Globus pallidus (tissue), 1 donor: ENCODE results near the gene GPR55.
A peak's percentile ranks its signal among the peaks of the same experiment; 100 is the strongest.

Experiments used
- DNase-seq: peaks from one replicate; pipeline ENCODE4 v3.0.0-alpha.2; 2015; ENCODE audit warnings: low spot score

The GPR55 gene

DNA sequence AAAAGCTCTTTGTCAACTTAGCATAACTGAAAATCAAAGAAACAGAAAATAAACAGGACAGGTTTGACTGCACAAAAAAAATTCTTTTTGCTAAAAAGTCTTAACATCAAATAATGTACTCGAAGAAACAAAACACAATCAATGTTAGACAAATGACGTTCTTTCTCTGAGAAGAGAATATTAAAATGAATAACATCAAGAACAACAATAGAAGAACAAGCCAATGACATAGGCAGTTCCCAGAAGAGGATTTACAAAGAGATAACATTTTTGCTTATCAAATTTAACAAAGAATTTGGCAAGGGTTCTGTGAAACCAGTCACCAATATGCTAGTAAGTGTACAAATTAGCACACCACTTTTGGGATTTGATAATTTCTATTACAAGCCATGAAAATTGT, 5.8 kb downstream of the GPR55 start:
- DNase-seq: no peak

DNA sequence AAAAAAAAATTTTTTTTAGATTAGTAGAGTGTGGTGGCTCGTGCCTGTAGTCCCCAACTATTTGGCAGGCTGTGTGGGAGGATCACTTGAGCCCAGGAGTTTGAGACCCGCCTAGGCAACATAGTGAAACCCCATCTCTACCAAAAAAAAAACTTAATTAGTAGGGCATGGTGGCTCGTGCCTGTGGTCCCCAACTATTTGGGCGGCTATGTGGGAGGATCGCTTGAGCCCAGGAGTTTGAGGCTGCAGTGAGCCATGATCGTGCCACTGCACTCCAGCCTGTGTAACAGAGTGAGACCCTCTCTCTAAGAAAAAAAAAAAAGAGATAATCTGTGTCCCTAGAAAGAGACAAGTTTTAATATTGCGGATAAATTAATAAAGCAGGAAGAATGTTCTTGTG, 8.8 kb downstream of the GPR55 start:
- no peak for DNase-seq

DNA sequence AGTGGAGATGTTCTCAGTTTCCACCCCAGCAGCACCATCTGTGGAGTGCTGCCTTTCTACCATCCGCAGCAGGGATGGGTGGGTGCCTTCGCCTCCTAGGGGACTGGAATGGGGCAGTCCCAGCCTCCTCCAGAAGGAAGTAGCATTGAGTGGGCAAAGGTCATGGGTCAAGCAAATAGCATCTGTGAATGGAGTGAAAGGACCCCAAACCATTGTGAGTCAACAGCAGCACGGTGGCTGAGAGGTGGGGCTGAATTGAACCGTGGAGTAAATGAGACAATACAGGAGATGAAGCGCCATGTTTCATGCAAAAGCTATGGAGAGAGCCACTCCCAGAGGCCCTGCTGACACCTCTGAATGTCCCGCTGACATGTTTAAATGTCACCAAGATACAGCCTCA, 9.7 kb downstream of the GPR55 start:
- DNase-seq: no peak

DNA sequence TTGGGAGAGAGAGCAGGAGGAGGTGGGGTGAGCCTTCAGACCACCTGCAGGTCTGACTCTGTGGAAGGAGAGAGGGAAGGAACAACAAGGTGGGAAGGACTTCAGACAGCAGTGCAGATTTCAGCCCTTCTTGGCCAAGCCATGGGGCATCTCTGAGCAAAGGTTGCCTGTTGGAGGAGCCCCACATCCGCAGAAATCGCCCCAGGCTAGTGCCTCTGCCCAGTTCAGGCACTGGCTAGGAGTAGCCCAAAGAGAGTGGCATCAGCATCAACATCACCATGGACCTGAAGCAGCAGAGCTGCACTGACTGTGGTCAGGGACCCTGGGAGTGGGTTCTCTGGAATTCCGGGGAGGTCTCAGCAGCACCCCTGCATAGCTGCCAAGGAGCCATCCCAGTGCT, 10.2 kb downstream of the GPR55 start:
- DNase-seq: no peak

DNA sequence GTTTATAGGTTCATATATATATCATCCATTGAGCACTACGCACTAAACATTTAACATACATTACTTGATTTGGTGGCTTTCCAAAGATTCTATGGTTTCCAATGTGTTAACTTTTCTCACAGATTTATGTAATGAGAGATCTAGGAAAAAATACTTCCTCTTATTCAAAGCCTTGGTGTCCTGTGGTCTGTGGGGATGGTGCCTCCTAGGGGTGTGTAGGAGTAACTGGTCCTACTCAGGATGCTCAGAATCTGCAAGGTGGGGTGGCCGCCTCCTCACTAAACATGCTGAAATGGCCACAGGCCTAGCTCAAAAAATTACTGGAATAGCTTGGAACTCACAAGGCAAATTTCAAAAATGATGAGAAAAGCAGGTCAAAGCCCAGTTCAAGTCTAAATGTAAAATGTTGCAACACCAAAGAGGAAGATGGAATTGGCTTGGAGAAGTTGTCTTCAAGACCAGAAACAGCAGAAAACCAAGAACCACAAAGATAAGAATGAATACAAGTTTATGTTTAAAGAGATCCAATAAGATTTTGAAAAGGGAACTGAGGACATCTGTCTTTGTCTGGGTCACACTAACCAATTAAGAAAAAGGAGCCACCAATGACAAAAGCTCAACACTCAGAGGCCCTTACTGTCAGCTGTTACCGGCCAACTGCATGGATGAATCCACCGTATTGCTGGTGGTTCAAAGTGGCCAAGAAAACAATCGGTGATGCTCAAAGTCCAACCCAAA, 11.5 kb downstream of the GPR55 start:
- peak; percentile 23 for DNase-seq

DNA sequence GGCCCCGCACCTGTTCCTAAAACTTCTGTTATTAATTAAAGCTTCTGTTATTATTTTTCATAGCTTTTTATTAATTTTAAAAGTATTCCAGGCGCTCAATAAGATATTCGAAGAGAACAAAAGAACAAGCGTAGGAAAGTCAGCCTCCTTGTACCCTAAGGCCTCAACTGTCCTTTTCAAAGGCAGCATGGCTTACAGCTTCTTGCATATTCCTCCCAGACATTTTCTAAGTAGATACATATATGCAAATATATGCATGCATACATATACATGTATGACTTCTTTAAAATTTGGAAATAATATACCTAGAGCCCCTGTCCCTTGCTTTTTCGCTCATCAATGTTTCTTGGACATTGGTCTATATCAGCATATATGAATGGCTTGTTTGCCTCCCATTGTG, 12.3 kb downstream of the GPR55 start:
- no peak for DNase-seq

DNA sequence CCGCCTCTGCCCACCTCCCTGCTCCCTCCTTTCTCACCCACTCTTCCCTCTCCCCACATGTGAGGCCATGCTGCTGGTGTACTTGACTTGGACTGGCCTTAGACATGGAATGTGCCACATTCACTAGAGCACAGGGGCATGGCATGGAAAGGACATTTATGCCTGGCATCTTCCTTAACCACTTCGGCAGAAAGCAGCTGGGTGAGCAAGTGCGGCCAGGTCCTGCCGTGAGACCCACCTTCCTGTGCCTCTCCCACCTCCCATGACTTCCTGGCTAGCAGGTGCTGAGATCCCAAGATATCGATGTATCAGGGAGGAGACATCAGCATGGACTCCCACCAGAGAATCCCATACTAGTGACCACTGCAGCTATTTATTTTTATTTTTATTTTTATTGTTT, 13.0 kb downstream of the GPR55 start:
- DNase-seq: no peak

DNA sequence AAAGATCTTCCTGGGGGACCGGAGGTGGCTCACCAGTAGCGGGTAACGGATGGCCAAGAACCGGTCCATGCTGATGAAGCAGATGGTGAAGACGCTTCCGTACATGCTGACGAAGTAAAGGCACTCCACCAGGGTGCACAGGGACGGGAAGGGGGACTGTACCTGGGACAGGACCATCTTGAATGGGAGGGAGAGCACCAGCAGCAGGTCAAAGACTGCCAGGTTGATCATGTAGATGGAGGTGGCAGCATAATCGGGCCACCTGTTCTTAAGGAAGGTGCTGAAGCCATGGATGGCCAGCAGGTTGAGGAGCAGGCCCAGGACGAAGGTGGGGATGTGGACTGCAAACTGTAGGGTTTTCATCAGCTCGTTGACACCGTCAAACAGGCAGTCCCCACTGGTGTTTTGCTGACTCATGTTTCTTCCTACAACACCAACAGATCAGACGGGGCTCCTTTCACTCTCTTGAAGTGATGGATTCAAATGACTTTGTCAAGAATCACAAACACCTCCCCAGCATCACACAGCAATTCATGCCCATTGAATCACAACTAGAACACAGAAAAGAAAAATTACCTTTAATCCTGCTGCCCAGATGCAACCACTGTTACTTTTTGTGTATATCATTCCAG, 14.4 kb downstream of the GPR55 start:
- DNase-seq: no peak

DNA sequence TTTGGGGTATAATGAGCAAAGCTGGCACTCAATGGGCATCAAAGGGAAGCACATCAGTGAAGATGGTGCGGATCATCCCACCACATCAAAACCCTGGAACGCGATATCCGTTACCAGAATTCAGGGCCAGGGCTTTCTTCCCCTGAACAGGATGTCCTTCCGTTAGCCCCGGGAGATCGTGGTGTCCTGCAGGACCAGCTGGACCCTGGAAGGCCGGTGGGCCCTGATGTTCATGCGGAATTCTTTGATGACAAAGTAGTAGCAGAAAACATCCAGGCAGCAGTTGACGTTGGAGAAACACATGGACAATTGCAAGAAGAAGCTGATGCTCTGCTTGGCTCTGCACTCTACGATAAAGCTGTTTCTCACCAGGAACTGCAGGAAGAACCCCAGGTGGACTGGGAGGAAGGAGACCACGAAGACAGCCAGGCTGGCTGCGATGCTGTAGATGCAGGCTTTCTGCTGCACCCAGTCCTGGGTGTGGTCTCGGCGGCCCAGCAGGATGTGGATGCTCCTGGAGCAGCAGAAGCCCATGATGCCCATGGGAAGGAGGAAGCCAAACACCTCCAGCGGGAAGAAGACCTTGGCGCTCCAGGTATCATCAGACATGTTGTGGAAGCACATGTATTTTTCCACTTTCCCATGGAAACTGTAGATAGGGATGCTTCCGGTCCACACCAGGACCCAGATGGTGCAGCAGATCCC, 15.0 kb downstream of the GPR55 start:
- DNase-seq: no peak

DNA sequence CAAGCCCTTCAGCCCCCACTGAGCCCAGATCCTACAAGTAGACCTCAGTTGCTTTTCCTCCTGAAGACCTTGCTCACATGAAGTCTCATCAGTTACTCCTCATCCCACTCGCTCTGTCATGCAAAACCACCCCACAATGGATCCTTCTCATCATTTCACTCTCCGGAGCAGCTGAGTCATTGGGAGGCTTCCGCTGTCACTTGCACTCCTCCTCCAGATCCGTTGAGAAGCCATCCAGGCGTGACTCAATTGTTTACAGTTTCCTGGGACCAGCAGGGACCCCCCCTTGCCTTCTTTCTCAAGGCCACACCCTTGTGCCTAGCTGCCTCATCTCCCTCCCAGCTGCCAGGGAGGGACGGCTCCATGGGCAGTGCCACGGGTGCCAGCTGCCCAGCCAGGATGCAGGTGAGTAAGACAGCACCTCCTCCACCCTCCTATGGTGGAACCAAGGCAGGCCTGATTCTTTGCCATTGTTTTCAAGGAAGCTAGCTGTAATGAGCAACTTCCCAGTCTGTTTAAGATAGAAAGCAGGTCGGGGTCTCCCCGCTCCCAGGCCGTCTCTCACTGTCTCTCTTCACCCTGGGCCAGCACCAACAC, 16.3 kb downstream of the GPR55 start:
- no peak for DNase-seq

DNA sequence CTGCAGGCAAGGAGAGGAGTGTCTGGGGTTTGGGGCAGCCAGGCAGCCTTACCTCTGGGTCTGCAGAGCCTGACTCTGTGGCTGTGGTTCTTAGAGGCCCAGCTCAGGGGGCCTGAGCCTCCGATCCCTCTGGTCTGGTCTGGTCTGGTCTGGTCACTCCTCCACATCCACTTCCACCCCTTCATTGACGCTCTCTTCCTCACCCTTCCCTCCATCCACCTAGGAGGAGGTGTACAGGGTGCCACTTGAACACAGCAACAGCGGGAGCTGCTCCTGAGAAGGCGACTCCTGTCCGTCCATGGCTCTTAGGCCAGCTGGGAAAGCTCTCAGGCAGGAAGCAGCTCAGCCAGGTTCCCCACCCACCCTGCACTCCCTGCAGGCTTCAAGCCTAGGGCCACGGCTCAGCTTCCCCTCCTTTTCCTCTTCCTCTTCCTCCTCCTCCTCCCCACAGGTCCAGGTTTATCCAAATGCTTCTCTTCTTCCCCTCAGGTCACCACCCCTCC, 16.9 kb downstream of the GPR55 start:
- DNase-seq: no peak

DNA sequence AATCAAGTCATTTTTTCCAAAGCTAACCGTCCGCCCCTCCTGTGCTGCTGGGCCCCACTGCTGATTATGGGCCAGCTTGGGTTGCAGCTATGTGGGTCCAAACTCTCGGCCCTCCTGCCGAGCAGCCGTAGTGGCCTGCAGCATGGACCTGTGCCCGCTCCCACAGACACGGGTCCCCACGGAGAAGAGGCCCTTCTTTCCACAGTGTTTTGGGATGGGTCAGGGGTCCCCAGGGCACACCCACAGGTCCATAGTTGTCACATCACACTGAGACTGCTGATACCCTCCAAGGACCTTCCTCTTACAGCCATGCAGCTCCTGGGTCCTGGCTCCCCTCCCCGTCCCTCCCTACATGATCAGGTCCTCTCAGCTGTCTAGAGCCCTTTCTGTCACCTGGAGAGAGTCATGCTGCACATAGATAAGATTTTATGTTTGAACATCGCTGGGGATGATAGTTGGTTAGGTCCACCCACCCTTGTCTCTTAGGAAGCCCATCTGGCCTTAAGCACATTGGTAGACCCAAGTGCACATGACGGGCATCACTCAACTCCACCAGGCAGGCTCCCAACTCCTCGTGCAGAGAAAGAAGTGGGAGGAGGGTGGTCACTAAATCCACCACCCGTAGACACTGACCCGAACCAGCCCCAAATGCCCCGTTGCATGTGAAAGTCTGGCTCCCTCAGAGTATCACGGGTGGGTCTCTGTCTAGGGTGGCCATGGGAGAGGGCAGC, 17.5 kb downstream of the GPR55 start:
- DNase-seq: no peak

DNA sequence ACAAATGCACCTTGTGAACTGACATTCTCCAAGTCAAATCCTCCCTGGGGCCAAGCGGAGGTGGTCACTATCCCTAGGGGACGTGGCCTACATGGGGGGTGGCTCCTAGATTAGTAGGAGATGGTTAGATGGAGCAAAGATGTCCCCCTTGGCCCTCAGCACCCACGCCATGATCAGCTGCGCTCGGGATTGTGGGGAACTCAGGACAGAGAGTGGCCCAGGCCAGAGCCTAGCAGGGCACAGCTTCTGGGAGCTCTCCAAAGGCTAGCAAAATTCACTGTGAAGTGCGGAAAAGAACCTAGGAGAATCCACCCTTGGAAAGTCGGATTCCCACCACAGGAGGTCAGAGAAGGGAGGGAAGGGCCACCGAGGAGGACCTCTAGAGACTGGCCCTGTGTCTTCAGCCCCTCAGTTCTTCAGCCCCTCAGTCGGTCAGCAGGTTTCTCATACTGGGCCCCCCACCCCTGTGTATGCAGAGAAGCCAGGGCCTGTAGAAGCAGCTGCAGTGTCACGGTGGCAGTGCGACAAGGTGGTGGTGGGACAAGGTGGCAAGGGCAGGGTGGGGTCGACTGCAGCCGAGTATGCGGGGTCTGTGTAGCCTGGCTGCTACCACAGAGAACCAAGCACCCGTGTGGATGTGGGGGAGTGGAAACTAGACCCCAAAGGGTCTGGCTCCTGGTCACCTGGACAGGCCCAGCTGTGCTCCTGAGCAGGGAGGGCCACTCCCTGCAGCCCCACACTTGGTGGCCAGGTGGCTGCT, 18.4 kb downstream of the GPR55 start:
- DNase-seq: no peak

DNA sequence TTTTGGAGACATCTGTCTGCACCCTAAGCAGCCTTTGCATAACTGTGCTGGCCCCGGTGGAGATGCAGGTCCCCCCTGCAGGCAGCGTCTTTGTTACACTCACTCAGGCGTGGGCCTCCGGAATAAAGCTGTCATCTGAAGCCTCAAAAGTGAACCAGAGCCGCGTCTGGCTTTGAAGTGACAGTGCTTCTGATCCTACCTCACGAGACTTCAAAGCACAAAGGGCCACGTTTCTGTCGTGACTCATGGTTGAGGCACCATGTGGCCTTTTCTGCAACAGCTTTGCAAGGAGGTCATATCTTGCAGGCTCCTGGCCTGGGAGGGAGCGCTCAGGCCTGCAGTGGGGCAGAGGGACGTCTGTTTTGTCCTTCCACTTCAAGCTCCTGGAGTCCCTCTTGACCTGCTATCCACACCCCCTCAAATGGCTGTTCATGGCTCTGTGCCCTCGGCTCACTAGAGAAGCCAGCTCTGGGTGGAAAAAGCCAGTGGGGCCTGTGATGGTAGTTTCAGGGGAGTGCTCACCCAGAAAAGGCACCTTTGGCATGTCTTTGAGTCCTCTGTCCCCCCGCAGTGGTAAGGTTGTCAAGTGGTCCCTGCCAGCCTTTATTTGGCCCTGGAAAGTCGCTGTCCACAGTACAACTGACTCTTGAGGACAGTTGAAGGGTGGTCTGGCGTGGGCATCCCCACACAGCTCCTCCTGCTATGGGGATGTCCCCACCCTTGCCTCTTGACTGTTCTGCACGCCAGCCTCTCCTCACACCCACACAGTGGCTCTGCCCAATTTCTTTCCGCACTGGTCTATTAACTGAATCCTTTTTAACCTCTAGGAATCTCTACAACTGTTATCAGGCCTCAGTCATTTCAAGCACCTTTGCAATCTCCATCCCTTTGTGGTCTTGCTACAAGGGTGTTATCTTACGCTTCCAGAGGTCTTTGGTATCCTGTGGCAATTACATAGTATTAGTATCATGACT, 19.3 kb downstream of the GPR55 start:
- DNase-seq: no peak

DNA sequence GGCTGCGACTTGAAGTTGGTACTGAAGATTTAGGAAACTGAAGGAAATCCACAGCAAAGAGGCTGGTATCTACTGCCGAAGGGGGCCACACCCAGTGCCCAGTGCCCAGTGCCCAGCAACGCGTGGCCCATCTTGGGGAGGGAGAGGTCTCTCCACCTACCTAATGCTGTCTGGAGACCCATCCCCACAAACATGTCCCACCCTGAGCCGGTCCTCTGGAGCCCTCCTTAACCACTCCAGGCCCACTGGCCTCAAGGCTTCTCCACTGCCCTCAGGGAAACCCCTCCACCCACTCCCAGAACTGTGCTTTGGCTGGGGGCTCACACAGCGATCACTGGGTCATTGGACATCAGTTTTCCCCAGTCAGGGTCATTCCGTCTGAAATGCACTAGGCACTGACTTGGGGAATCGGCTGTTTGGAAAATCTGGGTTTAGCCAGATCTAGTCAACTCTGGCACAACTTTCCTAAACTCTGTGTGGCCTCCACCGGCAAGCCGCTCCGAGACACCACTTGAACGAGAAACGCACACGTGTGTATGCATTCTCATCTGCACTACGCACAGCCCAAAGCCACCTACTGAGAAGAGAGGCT, 20.1 kb downstream of the GPR55 start:
- DNase-seq: no peak

DNA sequence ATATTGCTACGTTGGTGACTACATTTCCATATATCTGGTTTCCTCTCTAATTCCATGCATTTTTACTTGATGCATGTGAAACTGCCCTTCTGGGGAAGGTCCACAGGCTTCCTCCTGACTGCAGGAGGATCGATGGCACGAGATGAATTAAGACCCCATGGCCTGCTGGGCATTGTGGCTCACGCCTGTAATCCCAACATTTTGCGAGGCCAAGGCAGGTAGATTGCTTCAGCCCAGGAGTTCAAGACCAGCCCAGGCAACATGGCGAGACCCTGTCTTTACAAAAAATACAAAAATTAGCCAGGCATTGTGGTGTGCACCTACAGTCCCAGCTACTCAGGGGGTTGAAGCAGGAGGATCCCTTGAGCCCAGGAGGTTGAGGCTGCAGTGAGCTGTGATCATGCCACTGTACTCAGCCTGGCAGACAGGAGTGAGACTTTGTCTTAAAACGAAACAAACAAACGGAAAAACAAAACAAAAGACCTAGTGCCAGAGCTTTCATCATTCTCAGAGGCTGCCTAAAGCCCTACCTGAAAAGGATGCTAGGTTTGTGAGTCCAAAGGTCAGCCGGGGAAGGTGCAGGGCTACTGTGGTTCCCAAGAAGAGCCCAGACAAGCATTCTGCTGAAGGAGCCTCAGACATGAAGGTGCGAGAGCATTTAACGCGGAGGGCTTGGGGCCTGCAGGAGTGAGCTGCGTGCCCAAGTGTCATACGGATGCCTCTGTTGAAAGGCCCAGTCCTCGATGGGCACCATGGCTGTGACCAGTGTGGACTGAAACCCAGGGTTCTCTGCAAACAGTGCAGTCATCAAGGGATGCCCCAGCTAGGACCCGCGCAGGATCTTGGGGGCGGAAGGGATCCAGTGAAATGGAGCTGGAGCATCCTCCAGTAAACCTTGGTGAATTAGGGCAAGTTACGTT, 21.6 kb downstream of the GPR55 start:
- DNase-seq: no peak

DNA sequence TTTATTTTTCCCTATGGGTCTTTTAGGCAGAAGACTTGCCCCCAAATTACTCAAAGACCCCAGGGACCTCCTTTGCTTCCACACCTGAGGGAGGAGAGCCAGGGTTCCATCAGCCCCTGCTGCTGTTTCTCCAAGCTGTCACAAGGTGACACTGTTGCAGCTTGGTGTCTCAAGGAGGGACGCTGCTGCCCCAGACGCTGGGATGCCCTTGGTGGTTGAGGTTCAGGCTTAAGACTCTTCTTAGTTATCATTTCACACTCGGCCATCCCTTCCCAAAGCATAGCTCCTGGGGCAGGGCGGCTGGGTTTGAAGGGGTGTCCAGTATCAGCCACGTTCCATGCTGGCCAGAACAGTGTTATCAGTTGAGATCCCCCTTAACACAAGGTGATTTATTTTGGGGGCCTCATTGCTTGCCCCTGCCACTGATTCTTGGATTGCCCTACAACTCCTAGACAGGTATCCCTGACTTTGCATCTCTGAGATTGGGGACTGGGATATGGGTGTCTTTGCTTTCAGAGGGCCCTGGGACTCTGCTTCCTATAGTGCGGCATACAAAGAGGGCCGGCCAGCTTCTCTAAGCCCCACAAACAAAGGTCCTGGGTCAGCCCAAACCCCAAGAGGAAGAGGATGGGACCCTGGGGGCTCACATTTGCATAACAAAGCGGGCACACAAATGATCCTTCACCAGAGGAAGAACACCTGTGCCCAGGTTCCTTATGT, 22.7 kb downstream of the GPR55 start:
- DNase-seq: no peak

DNA sequence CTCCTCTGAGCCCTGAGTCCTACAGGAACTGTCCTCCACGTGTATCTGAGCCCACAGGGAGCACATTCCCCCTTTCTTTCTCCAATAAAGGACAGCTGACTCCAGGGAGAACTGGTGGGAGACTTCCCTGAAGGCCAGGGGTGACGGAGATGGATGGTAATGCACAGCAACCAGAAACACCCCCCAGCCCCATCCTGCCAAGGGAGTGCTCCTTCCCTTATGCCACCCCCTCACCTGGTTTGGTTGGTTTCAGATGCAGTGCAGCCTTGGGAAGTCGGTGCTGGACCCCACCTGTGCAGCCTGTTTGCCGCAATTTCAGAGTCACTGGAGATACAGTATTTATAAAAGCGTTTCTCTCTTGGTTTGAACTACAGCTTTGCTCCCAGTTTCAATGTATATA, 24.0 kb downstream of the GPR55 start:
- DNase-seq: no peak
